ENCODE measurements around the gene PGAM2. TPM values are rescaled to one million over a fixed set of nuclear protein-coding genes. Genes with fewer than 3 reads are reported as not detected.

The PGAM2 gene
- total and polyA plus RNA-seq, 2 of the 4 experiments (the other 2 are of a cell fraction): not detected

DNA sequence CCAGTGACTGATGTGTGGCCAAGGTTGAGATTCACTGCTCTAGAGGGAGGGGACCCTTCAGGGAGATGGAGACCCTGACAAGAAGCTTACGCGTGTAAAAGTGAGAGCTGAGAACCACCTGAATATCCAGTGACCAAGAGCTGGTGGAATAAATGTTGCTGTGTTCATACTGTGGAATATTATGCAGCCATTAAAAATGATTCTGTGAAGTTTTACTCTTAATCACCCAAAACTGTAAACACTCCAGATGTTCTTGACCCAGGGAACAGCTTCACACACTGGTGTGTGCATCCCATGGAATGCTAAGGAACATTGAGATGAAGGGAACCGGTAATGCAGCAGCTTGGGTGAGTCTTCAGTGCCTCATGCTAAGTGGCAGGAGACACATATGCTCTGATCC is 21.3 kb upstream of the PGAM2 start:
- no peak for TF ChIP-seq CEBPB (IDR thresholded peaks at IDR 0.05; ENCODE audit: low read depth, low read length)
- no peak for DNase-seq
- Histone ChIP-seq H3K9me3 (ENCODE audit: control insufficient read depth, insufficient read depth, low read length) (no peaks in the 10 kb centered on the region), H4K91ac (ENCODE audit: insufficient read depth, low read depth, low read length) (no peak overlapping the region; the same call in 1 of the 2 replicates), H3K36me3 (ENCODE audit: control insufficient read depth, insufficient read depth, low read length) (no peaks in the 10 kb centered on the region), H3K4ac (ENCODE audit: low read depth, low read length) (peak overlapping the region; percentile 28; the same call in 1 of the 2 replicates), H2BK20ac (ENCODE audit: low read depth, low read length) (peak overlapping the region; percentile 27), H3K9ac (ENCODE audit: low read depth, low read length) (no peak overlapping the region), H2BK15ac (ENCODE audit: low read depth, low read length) (peak overlapping the region; percentile 6; the same call in 1 of the 3 replicates), H3K4me1 (ENCODE audit: control insufficient read depth, insufficient read depth, low read length) (peaks cover 27% of the 10 kb centered on the region), H4K8ac (ENCODE audit: low read depth in 2 of 2, low read length in 2 of 2) (peak overlapping the region in 1 of 2 experiments; percentile 98; a peak in 2 of 4 replicates), H3K56ac (ENCODE audit: extremely low read depth, insufficient read depth, low read length) (no peak overlapping the region), H3K23ac (ENCODE audit: low read depth, low read length) (no peak overlapping the region), H4K20me1 (ENCODE audit: insufficient read depth, low read length) (no peaks in the 10 kb centered on the region; the same call in 1 of the 2 replicates), H4K5ac (ENCODE audit: low read depth, low read length) (no peak overlapping the region), H2AK5ac (ENCODE audit: low read depth, low read length) (peak overlapping the region; percentile 80; the same call in 1 of the 2 replicates), H3K27me3 (ENCODE audit: control insufficient read depth, insufficient read depth, low read length) (no peaks in the 10 kb centered on the region), H3K18ac (ENCODE audit: low read depth, low read length) (no peak overlapping the region), H2BK5ac (ENCODE audit: low read depth, low read length, poor library complexity, severe bottlenecking) (no peak overlapping the region), H2BK120ac (ENCODE audit: low read depth, low read length) (peak overlapping the region; percentile 95; the same call in 1 of the 2 replicates), H3K4me3 (ENCODE audit: insufficient read depth, low read depth, low read length) (no peak overlapping the region), H3K14ac (replicated peaks; ENCODE audit: low read depth, low read length) (0 out of 2 replicates have a peak overlapping the region, but pooled peaks have one; percentile 48), H2AK9ac (replicated peaks; ENCODE audit: low read depth, low read length, poor library complexity) (peak overlapping the region; percentile 87), H3K79me1 (ENCODE audit: low read depth in 1 of 2, low read length in 2 of 2) (peaks cover 0 to 13% of the 10 kb centered on the region in 2 experiments; a peak in 2 of 4 replicates), H3K4me2 (ENCODE audit: low read depth, low read length) (no peak overlapping the region), H3K9me1 (ENCODE audit: insufficient read depth, low read length) (peaks cover 23% of the 10 kb centered on the region), H2AFZ (replicated peaks; ENCODE audit: low read length, poor library complexity) (no peak overlapping the region), H3K27ac (ENCODE audit: insufficient read depth, low read length) (no peak overlapping the region)
- dilution Hi-C loops (cut with HindIII; ENCODE audit: low sequenced_read_pairs, unreplicated experiment): no loop called here
- intact Hi-C loops (cut with micrococcal nuclease): no loop called here
- CTCF ChIA-PET: no interaction called here
- POLR2A ChIA-PET (ENCODE audit: unreplicated experiment): no interaction called here
- no CpG with 5 or more reads among the region's 3 CpGs for WGBS, 2 experiments (ENCODE audit: extremely low coverage in 2 of 2, insufficient read length in 1 of 2)
- no TSS peak for BruUV-seq (replicated peaks)
- ATAC-seq (ENCODE audit: low read depth): no peak
- in situ Hi-C loops (cut with MboI; ENCODE audit: low sequenced_read_pairs): no loop called here
